Right ventricle myocardium superior (tissue), 1 donor: ENCODE results near the gene CCDC88C. TPM values are rescaled to one million over a fixed set of nuclear protein-coding genes. Genes with fewer than 3 reads are reported as not detected.
A peak's percentile ranks its signal among the peaks of the same experiment; 100 is the strongest.

ENCODE experiments used
- ATAC-seq: fragments of 200-7000 bp; cut with Tn5 transposase; one replicate; pipeline ENCODE4 v1.9.1; 2020; ENCODE audit warnings: mild to moderate bottlenecking; ENCODE audit not compliant: poor library complexity
- DNase-seq: peaks from one replicate; pipeline ENCODE4 v3.0.0-alpha.2; 2020
- intact Hi-C: fragments of 100-400 bp; cut with DNase I; formaldehyde crosslinking; loops from one replicate; pipeline ENCODE4 v1.11.2; 2022
- total RNA-seq: library from RNA; stranded (reverse); fragmentation: NEBNext Ultra II Directional; extraction: Animal tissue kit (Norgen Biotek cat#: 25700); gene quantifications from one replicate; pipeline ENCODE4 v1.2.1, GENCODE V29; 2021
- donor health status: DM: no; HTN: yes; CAD: no; lungs with severe emphysema.

CCDC88C gene
- total RNA-seq, 1 donor from 2014 or later: 2.9 TPM

DNA sequence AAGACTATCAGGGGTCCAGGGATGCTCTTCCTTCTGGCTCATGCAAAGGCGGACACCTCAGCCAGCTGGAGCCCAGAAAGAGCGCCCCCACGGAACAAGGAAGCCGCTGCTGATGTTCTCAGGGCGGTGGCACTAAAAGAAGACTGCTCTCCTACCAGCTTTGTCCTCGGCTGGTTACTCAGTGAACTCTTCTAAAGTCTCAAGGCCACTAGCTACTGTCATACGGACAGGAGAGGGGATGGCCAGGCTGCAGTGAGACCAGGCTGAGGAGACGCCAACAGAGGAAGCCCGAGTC, 59.6 kb downstream of the CCDC88C start:
- intact Hi-C loops: no loop called here
- no peak for DNase-seq
- no peak for ATAC-seq

- DNase-seq: no peak
- no peak for ATAC-seq
- intact Hi-C loops: no loop called here
These were observed 60.2 kb downstream of the CCDC88C start for GRCh38 chr14:91357272-91358024.

- DNase-seq: no peak
- intact Hi-C loops: no loop called here
- ATAC-seq: no peak
These were observed 61.3 kb downstream of the CCDC88C start for GRCh38 chr14:91356181-91356763.

- DNase-seq: no peak
- intact Hi-C loops: no loop called here
- ATAC-seq: no peak
These were observed 62.5 kb downstream of the CCDC88C start for GRCh38 chr14:91354979-91355685.

GRCh38 chr14:91354221-91354916, 63.3 kb downstream of the CCDC88C start:
- DNase-seq: no peak
- intact Hi-C loops: no loop called here
- ATAC-seq: no peak

- ATAC-seq (no peak), DNase-seq (no peak)
- intact Hi-C loops: no loop called here
These were observed 64.6 kb downstream of the CCDC88C start for GRCh38 chr14:91352728-91353692.

DNA sequence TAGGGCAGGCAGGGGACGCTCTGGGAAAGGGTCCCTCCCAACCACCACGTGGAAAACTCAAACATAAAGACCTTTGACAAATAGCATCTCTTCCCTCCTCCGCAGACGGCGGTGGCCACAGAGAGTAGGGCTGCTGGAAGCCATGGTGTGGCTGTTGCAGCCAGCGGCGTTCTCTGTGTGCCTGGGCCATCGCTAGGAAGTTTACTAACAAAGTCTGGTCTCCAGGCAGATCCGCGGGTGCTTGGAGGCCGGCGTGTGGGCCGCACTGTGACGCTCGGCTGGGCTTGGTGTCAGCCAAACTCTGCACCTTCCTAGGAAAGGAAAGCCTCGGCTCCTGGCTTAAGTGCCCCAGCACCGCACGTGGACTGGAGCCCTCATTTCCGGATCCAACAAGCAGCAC, 65.6 kb downstream of the CCDC88C start:
- DNase-seq: peak; percentile 75
- intact Hi-C loops: no loop called here
- ATAC-seq: peak; percentile 90

GRCh38 chr14:91351512-91351862, 66.1 kb downstream of the CCDC88C start:
- no peak for DNase-seq
- intact Hi-C loops: no loop called here
- peak; percentile 5 for ATAC-seq

DNA sequence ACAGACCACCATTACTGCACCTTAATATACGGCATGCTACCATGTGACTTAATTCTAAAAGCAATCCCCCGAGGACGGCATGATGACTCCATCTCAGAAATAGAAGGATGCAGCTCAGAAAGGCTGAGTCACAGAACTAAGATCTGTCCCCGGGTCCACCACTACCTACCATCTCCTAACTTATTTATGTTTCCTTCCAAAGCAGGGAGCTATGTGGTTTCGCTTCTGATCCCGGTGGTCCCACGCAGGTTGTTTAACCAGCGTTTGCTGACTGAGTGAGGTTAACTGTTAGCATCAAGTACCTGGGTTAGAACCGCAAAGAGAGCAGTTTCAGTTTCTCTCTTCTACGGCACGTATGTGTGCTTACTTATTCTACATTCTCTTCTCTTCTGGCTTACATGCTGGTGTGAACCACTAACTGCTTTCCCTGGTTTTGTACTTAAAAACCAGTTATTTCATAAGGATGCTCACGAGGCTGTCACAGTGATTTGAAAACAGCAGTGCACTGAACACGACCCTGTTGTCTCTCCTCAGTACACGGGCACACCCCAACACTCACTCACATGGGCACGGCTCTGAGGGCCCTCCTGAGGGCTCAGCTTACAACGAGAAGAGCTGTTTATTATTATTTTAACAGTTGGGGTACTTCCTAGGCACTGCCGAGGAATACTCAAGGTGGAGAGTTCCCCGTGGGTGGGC, 66.7 kb downstream of the CCDC88C start:
- ATAC-seq (no peak), DNase-seq (no peak)
- intact Hi-C loops: no loop called here

GRCh38 chr14:91350483-91350812, 67.2 kb downstream of the CCDC88C start:
- ATAC-seq (no peak), DNase-seq (no peak)
- intact Hi-C loops: no loop called here

DNA sequence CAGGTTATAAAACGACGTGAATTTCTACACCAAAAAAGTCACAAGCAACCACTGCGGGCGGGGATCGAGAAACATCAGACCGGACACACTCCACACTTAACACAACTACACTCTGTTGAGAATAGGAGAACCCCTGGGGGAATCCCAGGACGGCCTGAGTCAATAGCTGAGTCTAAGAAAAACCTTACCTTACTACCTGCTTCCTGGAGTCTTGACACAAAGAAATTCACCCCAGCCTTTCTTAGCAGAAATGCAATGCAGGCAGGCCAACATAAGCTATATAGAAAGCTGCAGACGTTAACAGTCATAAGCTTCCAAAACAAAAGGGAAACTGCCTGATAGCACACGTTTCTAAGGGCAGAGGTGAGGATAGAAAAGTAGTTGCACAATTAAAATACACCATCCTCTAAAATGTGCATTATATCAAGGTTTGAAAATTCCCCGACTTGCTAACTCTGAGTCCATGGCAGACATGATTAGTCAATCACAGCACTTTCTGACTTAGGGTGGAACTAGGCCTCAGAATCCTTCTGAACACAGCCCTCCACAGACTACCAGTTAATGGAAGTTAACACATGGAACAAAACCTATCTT, 68.0 kb downstream of the CCDC88C start:
- ATAC-seq (no peak), DNase-seq (no peak)
- intact Hi-C loops: no loop called here

- ATAC-seq: no peak
- intact Hi-C loops: no loop called here
- no peak for DNase-seq
These were observed 68.7 kb downstream of the CCDC88C start for GRCh38 chr14:91348845-91349465.

DNA sequence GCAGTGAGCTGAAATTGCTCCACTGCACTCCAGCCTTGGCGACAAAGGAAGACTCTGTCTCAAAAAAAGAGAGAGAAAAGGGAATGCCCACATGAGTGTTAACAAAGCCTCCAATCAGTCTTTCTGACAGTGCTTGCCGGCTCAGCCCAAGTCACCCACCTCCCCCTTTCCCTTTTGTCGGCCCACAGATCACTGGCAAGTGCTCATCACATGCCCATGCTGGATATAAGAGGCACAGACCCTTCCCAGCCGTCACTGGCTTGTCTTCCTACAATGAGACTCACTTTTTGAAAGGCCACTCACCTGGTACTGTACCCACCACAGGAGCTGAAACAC, 70.8 kb downstream of the CCDC88C start:
- DNase-seq: no peak
- ATAC-seq: no peak
- intact Hi-C loops: no loop called here

DNA sequence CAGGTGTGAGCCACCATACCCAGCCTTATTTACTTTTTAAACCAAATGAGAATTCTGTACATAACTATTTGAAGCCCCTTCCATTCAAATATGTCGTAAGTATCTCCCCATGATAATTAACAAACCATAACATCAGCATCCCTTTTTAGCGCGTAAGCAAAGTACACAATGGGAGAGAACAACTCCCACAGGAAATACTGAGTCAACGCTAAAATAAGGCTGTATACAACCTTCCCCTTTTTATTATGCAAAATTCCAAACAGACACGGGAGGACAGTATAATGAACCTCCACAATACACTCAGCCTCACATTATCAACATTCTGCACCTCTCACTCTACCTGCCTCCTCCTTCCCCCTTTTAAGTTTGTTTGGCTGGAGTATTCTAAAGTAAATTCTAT, 73.5 kb downstream of the CCDC88C start:
- DNase-seq (no peak), ATAC-seq (no peak)
- intact Hi-C loops: no loop called here

- DNase-seq (no peak), ATAC-seq (no peak)
- intact Hi-C loops: no loop called here
These were observed 74.6 kb downstream of the CCDC88C start for GRCh38 chr14:91343051-91343450.

DNA sequence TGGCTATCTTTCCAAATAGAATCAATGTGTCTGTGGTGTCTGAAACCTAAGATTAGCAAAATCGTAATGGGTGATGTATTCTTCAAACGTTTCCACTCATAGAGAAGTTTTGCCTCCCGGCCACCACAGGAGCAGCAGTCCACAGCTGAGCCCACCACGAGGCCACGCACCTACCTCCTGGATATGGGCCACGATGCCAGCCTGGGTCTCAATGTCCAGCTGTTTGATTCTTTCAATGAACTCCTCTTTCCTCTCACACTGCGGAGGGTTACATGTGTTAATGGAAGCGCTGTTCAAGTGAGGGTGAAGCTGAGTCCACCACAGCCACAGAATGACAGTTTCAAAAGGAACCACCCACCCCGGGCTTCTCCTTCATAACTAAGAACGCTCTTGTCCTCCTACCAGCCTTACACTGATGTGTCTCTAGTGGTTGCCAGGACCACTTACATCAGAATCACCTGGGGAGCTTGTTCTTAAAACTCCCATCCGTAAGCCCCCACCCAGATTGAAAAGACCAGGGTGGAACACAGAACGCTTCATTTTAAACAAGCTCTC, 75.3 kb downstream of the CCDC88C start:
- intact Hi-C loops: no loop called here
- ATAC-seq: no peak

DNA sequence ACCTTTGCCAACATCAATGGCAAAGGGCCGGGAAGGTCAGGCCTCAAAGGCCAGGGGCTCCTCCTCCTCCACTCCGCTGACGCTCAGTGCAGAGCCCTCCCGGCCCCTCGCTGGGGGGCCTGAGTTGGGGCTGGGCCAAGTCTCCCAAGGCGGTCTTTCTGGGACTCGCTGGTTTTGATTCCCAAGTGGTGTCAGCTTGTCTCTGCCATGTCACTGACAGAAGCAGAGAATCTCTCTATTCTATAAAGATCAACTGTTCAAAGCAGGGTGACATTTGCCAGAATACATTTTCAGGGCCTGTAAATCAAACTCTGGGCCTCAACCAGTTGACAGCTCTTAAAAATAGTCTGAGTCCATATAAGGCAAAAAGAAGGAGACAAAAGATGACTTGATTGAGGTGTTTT, 75.9 kb downstream of the CCDC88C start:
- intact Hi-C loops: no loop called here
- DNase-seq (no peak), ATAC-seq (no peak)

More for the DNA sequence above, 75.3 kb downstream of the CCDC88C start:
- no peak for DNase-seq
